Astrocyte of the cerebellum (primary cell): ENCODE results near the gene NUP62.

Experiments used
- DNase-seq: peaks from one replicate; pipeline ENCODE4 v3.0.0-alpha.2; 2011; ENCODE audit warnings: low read depth
- H3K4me3 ChIP-seq: 2 replicates; pipeline ENCODE4 v1.5.1; 2011; ENCODE audit warnings: mild to moderate bottlenecking, low read depth, low read length, moderate library complexity
- CTCF ChIP-seq: IDR thresholded peaks from 2 replicates; pipeline ENCODE4 v1.5.1; 2012; ENCODE audit warnings: low read length, low read depth, moderate library complexity, mild to moderate bottlenecking; ENCODE audit errors: missing control alignments
- in situ Hi-C: cut with HindIII; loops from 2 replicates; pipeline ENCODE4 v1.10.0; 2017; ENCODE audit warnings: low sequenced_read_pairs

NUP62 gene

GRCh38 chr19:49918089-49918488 lies 11.2 kb downstream of the NUP62 start:
- no peak for TF ChIP-seq CTCF
- no peak overlapping the region for H3K4me3 ChIP-seq
- no peak for DNase-seq
- in situ Hi-C loops = no loop called here

GRCh38 chr19:49916839-49917733 lies 12.2 kb downstream of the NUP62 start:
- H3K4me3 ChIP-seq = no peak overlapping the region

GRCh38 chr19:49915271-49915670 lies 14.0 kb downstream of the NUP62 start:
- H3K4me3 ChIP-seq = no peak overlapping the region
- in situ Hi-C loops = no loop called here
- TF ChIP-seq CTCF = no peak
- no peak for DNase-seq

More at GRCh38 chr19:49916839-49917733, 12.2 kb downstream of the NUP62 start:
- peak; percentile 19 for TF ChIP-seq CTCF
- in situ Hi-C loops = no loop called here
- no peak for DNase-seq

- no peak for TF ChIP-seq CTCF
- in situ Hi-C loops = loop anchor here (5.0 kb wide), 1 partner anchor 94 kb away; no protein-coding TSS in a partner anchor
- no peak for DNase-seq
- H3K4me3 ChIP-seq = no peak overlapping the region
These were observed 15.6 kb downstream of the NUP62 start for GRCh38 chr19:49913720-49914119.

- in situ Hi-C loops = loop anchor here (5.0 kb wide), 1 partner anchor 94 kb away; no protein-coding TSS in a partner anchor
- DNase-seq = no peak
- no peak for TF ChIP-seq CTCF
These were observed 16.2 kb downstream of the NUP62 start for GRCh38 chr19:49912965-49913685.

GRCh38 chr19:49911381-49912145 lies 17.7 kb downstream of the NUP62 start:
- TF ChIP-seq CTCF = no peak
- H3K4me3 ChIP-seq = no peak overlapping the region
- no peak for DNase-seq
- in situ Hi-C loops = loop anchor here (5.0 kb wide), 1 partner anchor 96 kb away; no protein-coding TSS in a partner anchor

More at GRCh38 chr19:49912965-49913685, 16.2 kb downstream of the NUP62 start:
- H3K4me3 ChIP-seq = no peak overlapping the region
